K562 (cell line): ENCODE data around the gene APC. TPM values are rescaled to one million over a fixed set of nuclear protein-coding genes. Genes with fewer than 3 reads are reported as not detected.

Experiments used
- CC2D1A ChIP-seq: fragments of 450-650 bp; IDR thresholded peaks from 2 replicates; pipeline ENCODE4 v1.6.1; 2017; ENCODE audit warnings: mild to moderate bottlenecking
- HDAC8 ChIP-seq: fragments of 450-650 bp; IDR thresholded peaks from 2 replicates; pipeline ENCODE4 v1.6.1; 2016; ENCODE audit warnings: mild to moderate bottlenecking, missing genetic modification characterization, moderate library complexity, missing compliant biosample characterization
- KHSRP ChIP-seq: fragments of 450-650 bp; IDR thresholded peaks from 2 replicates; pipeline ENCODE4 v1.6.1; 2017
- LEF1 ChIP-seq: fragments of 450-650 bp; IDR thresholded peaks from 2 replicates; pipeline ENCODE4 v1.6.1; 2016; ENCODE audit warnings: mild to moderate bottlenecking
- MAZ ChIP-seq, 2 experiments: fragments of 450-650 bp in 1 of 2; sonication (generic) in 1 of 2; formaldehyde crosslinking; IDR thresholded peaks in 1 of 2; conservative IDR thresholded peaks in 1 of 2; 2 replicates each; pipeline versions ENCODE4 v1.4.0 to v1.5.0; 2020; ENCODE audit warnings: mild to moderate bottlenecking in 1 of 2, missing genetic modification reagents in 1 of 2
- RBM22 ChIP-seq: fragments of 200-400 bp; formaldehyde crosslinking; IDR thresholded peaks from 2 replicates; pipeline ENCODE4 v1.6.1; 2018; ENCODE audit warnings: low read length, low read depth; ENCODE audit not compliant: poor library complexity, severe bottlenecking
- SMARCE1 ChIP-seq: fragments of 450-650 bp; IDR thresholded peaks from 2 replicates; pipeline ENCODE4 v1.7.1; 2016; ENCODE audit warnings: mild to moderate bottlenecking
- SMC3 ChIP-seq: conservative IDR thresholded peaks from 2 replicates; pipeline ENCODE4 v1.6.1; 2011; ENCODE audit warnings: low read depth, low read length, improper control_type of control experiment; ENCODE audit not compliant: insufficient read depth
- TARDBP ChIP-seq: fragments of 450-650 bp; IDR thresholded peaks from 2 replicates; pipeline ENCODE4 v1.6.1; 2016
- TSC22D4 ChIP-seq: fragments of 450-650 bp; IDR thresholded peaks from 2 replicates; pipeline ENCODE4 v1.6.1; 2016; ENCODE audit warnings: missing genetic modification characterization, missing biosample characterization, control low read depth
- ZEB2 ChIP-seq: fragments of 450-650 bp; IDR thresholded peaks from 2 replicates; pipeline ENCODE4 v1.6.1; 2016
- polyA plus RNA-seq, 8 experiments: library from polyadenylated mRNA; depleted of rRNA in 4 of 8; stranded (reverse) in 5 of 8; unstranded in 3 of 8; fragments of >200 nt; fragmentation: Nextera tagmentation in 2 of 8; fragmentation: Illumina TruSeq in 1 of 8; extraction: Ambion mirVana in 2 of 8; extraction: Trizol in 1 of 8; gene quantifications; 2 replicates each; pipeline versions ENCODE4 v1.2.1 to v1.2.3, GENCODE V29; 2011 to 2014; ENCODE audit warnings: inconsistent platforms in 1 of 8, missing spikeins in 1 of 8
- total RNA-seq, 7 experiments: library from RNA; depleted of rRNA in 6 of 7; stranded (reverse); fragments of >200 nt in 6 of 7; fragmentation: Illumina TruSeq in 2 of 7; extraction: Trizol in 2 of 7; gene quantifications; 2 replicates each; pipeline versions ENCODE4 v1.2.1 to v1.2.3, GENCODE V29; 2011 to 2021; ENCODE audit warnings: low replicate concordance in 1 of 7
- TF ChIP-seq, protein P1 (sequence below), 2 experiments: fragments of 450-650 bp in 1 of 2; IDR thresholded peaks; 2 replicates each; pipeline ENCODE4 v1.6.1; 2011 to 2017; ENCODE audit warnings: low read depth in 2 of 2, antibody characterized with exemption in 1 of 2, borderline replicate concordance in 1 of 2, low read length in 1 of 2, mild to moderate bottlenecking in 1 of 2, mixed read lengths in 1 of 2; ENCODE audit not compliant: control insufficient read depth in 1 of 2
- TF ChIP-seq, protein P2 (sequence below), 2 experiments: IDR thresholded peaks; 2 replicates each; pipeline ENCODE4 v1.6.1; 2012; ENCODE audit warnings: improper control_type of control experiment in 2 of 2, low read depth in 2 of 2, low read length in 2 of 2, borderline replicate concordance in 1 of 2
- TF ChIP-seq, protein P3 (sequence below): fragments of 250-450 bp; sonication (Bioruptor Pico); IDR thresholded peaks from 2 replicates; pipeline ENCODE4 v1.8.0; 2022; ENCODE audit warnings: moderate library complexity, mild to moderate bottlenecking, inconsistent platforms
- TF ChIP-seq, protein P4 (sequence below): sonication (generic); formaldehyde crosslinking; IDR thresholded peaks from 2 replicates; pipeline ENCODE4 v1.9.0; 2022; ENCODE audit warnings: mild to moderate bottlenecking, missing genetic modification reagents
- TF ChIP-seq, protein P5 (sequence below): fragments of 450-650 bp; formaldehyde crosslinking; IDR thresholded peaks from 2 replicates; pipeline ENCODE4 v1.4.0; 2022; ENCODE audit warnings: missing genetic modification characterization
- TF ChIP-seq, protein P6 (sequence below), 2 experiments: fragments of 250-450 bp in 1 of 2; fragments of 450-650 bp in 1 of 2; sonication (Bioruptor Pico) in 1 of 2; IDR thresholded peaks; 2 replicates each; pipeline versions ENCODE4 v1.6.1 to v1.8.0; 2016 to 2021; ENCODE audit warnings: mild to moderate bottlenecking in 2 of 2, moderate library complexity in 2 of 2, missing compliant biosample characterization in 1 of 2, missing genetic modification characterization in 1 of 2

APC gene
- total and polyA plus RNA-seq, 9 of the 15 experiments (the other 6 are each of a cell fraction or from before 2014, with no cell fraction given), result 5.7 to 29.5 (median 15.4) TPM

DNA sequence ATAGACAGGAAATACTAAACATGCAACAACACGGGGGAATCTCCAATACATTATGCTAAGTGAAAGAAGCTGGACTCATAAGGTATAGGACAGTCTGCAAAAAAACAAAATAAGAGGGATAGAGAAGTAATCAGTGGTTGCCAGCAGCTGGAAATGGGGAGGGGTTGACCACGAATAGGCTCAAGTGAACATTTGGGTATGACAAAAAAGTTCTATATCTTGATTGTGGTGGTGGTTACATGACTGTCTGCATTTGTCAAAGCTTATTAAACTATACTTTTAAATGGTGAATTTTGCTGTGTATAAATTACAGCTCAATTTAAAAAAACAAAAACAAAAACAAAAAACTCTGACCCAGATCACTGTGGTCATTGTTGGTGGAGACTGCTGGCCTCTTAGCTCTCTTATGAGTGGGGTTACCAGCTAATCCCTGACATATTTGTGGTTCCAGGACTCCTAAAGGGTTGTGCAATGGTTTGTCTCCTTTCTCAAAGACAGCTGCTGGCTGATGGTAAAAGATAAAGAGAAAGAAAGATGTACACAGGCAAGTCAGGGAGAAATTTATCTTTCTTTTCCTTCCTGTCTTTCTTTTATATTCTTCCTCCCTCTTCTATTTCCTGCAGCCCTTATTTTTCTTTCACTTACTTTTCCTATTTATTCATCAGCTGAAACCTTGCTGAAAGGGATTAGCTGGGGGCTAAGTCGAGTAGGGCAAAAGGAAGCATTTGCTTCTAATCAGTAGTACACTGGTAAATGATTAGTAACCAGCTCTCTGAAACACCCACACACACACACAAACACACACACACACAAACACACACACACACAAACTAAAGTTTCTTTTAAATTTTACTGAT lies 42.6 kb upstream of the APC start (continued):
- TF ChIP-seq SMC3 (no peak), SMARCE1 (peak; percentile 79), RBM22 (no peak), HDAC8 (tag) (no peak), TSC22D4 (tag) (no peak), KHSRP (no peak), TARDBP (no peak), ZEB2 (no peak; the same call in 1 of the 2 replicates), MAZ (CRISPR knock-in tag; conservative IDR thresholded peaks at IDR 0.05 in 1 of 2, IDR thresholded peaks at IDR 0.05 in 1 of 2) (peak; percentile 25 to 36; a peak in 2 of 4 replicates), CC2D1A (0 out of 2 replicates have a peak, but pooled peaks have one; percentile 8), LEF1 (0 out of 2 replicates have a peak, but pooled peaks have one; percentile 48)
- TF ChIP-seq, protein P1, sequence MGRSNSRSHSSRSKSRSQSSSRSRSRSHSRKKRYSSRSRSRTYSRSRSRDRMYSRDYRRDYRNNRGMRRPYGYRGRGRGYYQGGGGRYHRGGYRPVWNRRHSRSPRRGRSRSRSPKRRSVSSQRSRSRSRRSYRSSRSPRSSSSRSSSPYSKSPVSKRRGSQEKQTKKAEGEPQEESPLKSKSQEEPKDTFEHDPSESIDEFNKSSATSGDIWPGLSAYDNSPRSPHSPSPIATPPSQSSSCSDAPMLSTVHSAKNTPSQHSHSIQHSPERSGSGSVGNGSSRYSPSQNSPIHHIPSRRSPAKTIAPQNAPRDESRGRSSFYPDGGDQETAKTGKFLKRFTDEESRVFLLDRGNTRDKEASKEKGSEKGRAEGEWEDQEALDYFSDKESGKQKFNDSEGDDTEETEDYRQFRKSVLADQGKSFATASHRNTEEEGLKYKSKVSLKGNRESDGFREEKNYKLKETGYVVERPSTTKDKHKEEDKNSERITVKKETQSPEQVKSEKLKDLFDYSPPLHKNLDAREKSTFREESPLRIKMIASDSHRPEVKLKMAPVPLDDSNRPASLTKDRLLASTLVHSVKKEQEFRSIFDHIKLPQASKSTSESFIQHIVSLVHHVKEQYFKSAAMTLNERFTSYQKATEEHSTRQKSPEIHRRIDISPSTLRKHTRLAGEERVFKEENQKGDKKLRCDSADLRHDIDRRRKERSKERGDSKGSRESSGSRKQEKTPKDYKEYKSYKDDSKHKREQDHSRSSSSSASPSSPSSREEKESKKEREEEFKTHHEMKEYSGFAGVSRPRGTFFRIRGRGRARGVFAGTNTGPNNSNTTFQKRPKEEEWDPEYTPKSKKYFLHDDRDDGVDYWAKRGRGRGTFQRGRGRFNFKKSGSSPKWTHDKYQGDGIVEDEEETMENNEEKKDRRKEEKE (IDR thresholded peaks at IDR 0.05; ENCODE audit: borderline replicate concordance in 1 of 2, control insufficient read depth in 1 of 2, low read depth in 2 of 2, low read length in 1 of 2), result no peak
- TF ChIP-seq, protein P2, sequence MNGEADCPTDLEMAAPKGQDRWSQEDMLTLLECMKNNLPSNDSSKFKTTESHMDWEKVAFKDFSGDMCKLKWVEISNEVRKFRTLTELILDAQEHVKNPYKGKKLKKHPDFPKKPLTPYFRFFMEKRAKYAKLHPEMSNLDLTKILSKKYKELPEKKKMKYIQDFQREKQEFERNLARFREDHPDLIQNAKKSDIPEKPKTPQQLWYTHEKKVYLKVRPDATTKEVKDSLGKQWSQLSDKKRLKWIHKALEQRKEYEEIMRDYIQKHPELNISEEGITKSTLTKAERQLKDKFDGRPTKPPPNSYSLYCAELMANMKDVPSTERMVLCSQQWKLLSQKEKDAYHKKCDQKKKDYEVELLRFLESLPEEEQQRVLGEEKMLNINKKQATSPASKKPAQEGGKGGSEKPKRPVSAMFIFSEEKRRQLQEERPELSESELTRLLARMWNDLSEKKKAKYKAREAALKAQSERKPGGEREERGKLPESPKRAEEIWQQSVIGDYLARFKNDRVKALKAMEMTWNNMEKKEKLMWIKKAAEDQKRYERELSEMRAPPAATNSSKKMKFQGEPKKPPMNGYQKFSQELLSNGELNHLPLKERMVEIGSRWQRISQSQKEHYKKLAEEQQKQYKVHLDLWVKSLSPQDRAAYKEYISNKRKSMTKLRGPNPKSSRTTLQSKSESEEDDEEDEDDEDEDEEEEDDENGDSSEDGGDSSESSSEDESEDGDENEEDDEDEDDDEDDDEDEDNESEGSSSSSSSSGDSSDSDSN (IDR thresholded peaks at IDR 0.05; ENCODE audit: borderline replicate concordance in 1 of 2, low read depth in 2 of 2, low read length in 2 of 2), result 0 out of 4 replicates have a peak, but pooled peaks of 1 of the 2 experiments have one; percentile 34
- TF ChIP-seq, protein P3, sequence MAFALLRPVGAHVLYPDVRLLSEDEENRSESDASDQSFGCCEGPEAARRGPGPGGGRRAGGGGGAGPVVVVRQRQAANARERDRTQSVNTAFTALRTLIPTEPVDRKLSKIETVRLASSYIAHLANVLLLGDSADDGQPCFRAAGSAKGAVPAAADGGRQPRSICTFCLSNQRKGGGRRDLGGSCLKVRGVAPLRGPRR (CRISPR knock-in tag), result no peak
- TF ChIP-seq, protein P4, sequence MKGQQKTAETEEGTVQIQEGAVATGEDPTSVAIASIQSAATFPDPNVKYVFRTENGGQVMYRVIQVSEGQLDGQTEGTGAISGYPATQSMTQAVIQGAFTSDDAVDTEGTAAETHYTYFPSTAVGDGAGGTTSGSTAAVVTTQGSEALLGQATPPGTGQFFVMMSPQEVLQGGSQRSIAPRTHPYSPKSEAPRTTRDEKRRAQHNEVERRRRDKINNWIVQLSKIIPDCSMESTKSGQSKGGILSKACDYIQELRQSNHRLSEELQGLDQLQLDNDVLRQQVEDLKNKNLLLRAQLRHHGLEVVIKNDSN (CRISPR knock-in tag), result no peak
- TF ChIP-seq, protein P5, sequence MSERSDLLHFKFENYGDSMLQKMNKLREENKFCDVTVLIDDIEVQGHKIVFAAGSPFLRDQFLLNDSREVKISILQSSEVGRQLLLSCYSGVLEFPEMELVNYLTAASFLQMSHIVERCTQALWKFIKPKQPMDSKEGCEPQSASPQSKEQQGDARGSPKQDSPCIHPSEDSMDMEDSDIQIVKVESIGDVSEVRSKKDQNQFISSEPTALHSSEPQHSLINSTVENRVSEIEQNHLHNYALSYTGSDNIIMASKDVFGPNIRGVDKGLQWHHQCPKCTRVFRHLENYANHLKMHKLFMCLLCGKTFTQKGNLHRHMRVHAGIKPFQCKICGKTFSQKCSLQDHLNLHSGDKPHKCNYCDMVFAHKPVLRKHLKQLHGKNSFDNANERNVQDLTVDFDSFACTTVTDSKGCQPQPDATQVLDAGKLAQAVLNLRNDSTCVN (CRISPR knock-in tag), result no peak
- TF ChIP-seq, protein P6, sequence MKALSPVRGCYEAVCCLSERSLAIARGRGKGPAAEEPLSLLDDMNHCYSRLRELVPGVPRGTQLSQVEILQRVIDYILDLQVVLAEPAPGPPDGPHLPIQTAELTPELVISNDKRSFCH (CRISPR knock-in tag; IDR thresholded peaks at IDR 0.05), result no peak
- TF ChIP-seq, protein P6 (tag; IDR thresholded peaks at IDR 0.05), result no peak
